Islet of Langerhans (tissue), 1 donor: ENCODE measurements around the gene LRRC37B.
"Not testable (repeated sequence)": the region's sequence is repeated elsewhere in the genome, so short reads cannot be mapped to it uniquely, and the experiment has no call there.

Experiments
- FAIRE-seq: peaks from one replicate; lab custom pipeline; 2011; peaks lifted over from hg19 to GRCh38; lab: Jason Lieb, UNC

LRRC37B gene

GRCh38 chr17:32042266-32042665 lies 35.1 kb downstream of the LRRC37B start:
- FAIRE-seq = not testable (repeated sequence)

GRCh38 chr17:32045611-32046010 lies 38.4 kb downstream of the LRRC37B start:
- not testable (repeated sequence) for FAIRE-seq

- FAIRE-seq = not testable (repeated sequence)
These were observed 40.5 kb downstream of the LRRC37B start for GRCh38 chr17:32047663-32048062.

GRCh38 chr17:32054985-32055384 lies 47.8 kb downstream of the LRRC37B start:
- not testable (repeated sequence) for FAIRE-seq

GRCh38 chr17:32055425-32055824 lies 48.2 kb downstream of the LRRC37B start:
- not testable (repeated sequence) for FAIRE-seq

- not testable (repeated sequence) for FAIRE-seq
These were observed 49.3 kb downstream of the LRRC37B start for GRCh38 chr17:32056500-32056899.

- not testable (repeated sequence) for FAIRE-seq
These were observed 50.4 kb downstream of the LRRC37B start for GRCh38 chr17:32057460-32058105.

- not testable (repeated sequence) for FAIRE-seq
These were observed 53.5 kb downstream of the LRRC37B start for GRCh38 chr17:32060695-32061094.

GRCh38 chr17:32061840-32062239 lies 54.7 kb downstream of the LRRC37B start:
- not testable (repeated sequence) for FAIRE-seq

- not testable (repeated sequence) for FAIRE-seq
These were observed 56.9 kb downstream of the LRRC37B start for GRCh38 chr17:32064091-32064490.

GRCh38 chr17:32066123-32066680 lies 59.0 kb downstream of the LRRC37B start:
- not testable (repeated sequence) for FAIRE-seq

- FAIRE-seq = not testable (repeated sequence)
These were observed 59.9 kb downstream of the LRRC37B start for GRCh38 chr17:32066863-32067642.

- FAIRE-seq = not testable (repeated sequence)
These were observed 61.9 kb downstream of the LRRC37B start for GRCh38 chr17:32069067-32069466.

GRCh38 chr17:32071961-32072360 lies 64.8 kb downstream of the LRRC37B start:
- FAIRE-seq = not testable (repeated sequence)

- FAIRE-seq = not testable (repeated sequence)
These were observed 65.9 kb downstream of the LRRC37B start for GRCh38 chr17:32073131-32073530.

- FAIRE-seq = not testable (repeated sequence)
These were observed 72.6 kb downstream of the LRRC37B start for GRCh38 chr17:32079753-32080152.

- FAIRE-seq = not testable (repeated sequence)
These were observed 76.4 kb downstream of the LRRC37B start for GRCh38 chr17:32083550-32083979.

- not testable (repeated sequence) for FAIRE-seq
These were observed 77.1 kb downstream of the LRRC37B start for GRCh38 chr17:32084003-32084941.

- not testable (repeated sequence) for FAIRE-seq
These were observed 78.0 kb downstream of the LRRC37B start for GRCh38 chr17:32084942-32085829.

- FAIRE-seq = not testable (repeated sequence)
These were observed 79.7 kb downstream of the LRRC37B start for GRCh38 chr17:32086833-32087232.

GRCh38 chr17:32092062-32092461 lies 84.9 kb downstream of the LRRC37B start:
- FAIRE-seq = not testable (repeated sequence)
